Measurements from ENCODE around the gene ETF1. TPM values are rescaled to one million over a fixed set of nuclear protein-coding genes. Genes with fewer than 3 reads are reported as not detected.
A peak's percentile ranks its signal among the peaks of the same experiment; 100 is the strongest.

Gene ETF1
- total and polyA plus RNA-seq, 9 of the 15 experiments (the other 6 are each of a cell fraction or from before 2014, with no cell fraction given) = 53.7 to 209 (median 164) TPM

DNA sequence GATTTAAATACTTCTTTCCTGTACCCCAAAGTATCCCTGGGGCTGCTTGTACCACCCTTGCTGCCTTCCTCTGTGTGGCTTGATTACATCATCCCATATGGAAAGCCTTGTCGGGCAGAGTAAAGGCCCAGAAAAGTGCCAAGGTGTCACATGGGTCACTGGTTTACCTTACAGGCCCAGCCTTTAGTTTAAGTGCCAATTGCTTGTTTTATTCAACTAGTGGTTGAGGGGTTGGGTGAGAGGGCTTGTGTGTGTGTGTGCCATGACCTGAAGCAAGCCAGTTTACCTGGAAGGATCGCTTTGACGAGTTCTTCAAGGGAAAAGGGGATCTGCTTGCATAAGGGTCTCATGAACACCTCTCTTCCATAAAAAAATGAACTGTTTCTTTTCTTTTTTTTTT lies 39.9 kb upstream of the ETF1 start:
- DNase-seq (ENCODE audit: extremely low read depth in 1 of 4, low spot score in 3 of 4) (no peak), ATAC-seq (no peak), FAIRE-seq (no peak)
- Histone ChIP-seq H3K4me1 (replicated peaks in 1 of 2; ENCODE audit: control insufficient read depth in 2 of 2, insufficient read depth in 2 of 2, low read length in 2 of 2) (no peaks in the 10 kb centered on the region; a peak in 1 of 5 replicates), H4K20me1 (replicated peaks; ENCODE audit: control insufficient read depth, insufficient read depth, low read length) (no peaks in the 10 kb centered on the region), H3K27me3 (ENCODE audit: control insufficient read depth in 2 of 2, insufficient read depth in 2 of 2, low read length in 2 of 2) (peaks cover 0 to 7% of the 10 kb centered on the region in 2 experiments; a peak in 1 of 5 replicates), H3K9me3 (replicated peaks; ENCODE audit: control insufficient read depth, insufficient read depth, low read depth, low read length) (no peaks in the 10 kb centered on the region), H3K9me1 (ENCODE audit: control insufficient read depth, insufficient read depth, low read length) (no peaks in the 10 kb centered on the region), H3K4me2 (ENCODE audit: insufficient read depth, low read length) (no peak overlapping the region), H3K36me3 (ENCODE audit: control insufficient read depth, insufficient read depth, low read length) (no peaks in the 10 kb centered on the region), H3K4me3 (no peak overlapping the region), H2AFZ (ENCODE audit: low read depth, low read length) (no peak overlapping the region), H3K9ac (ENCODE audit: insufficient read depth in 1 of 2, low read depth in 2 of 2, low read length in 2 of 2) (no peak overlapping the region), H3K79me2 (ENCODE audit: control insufficient read depth, insufficient read depth, low read length) (no peaks in the 10 kb centered on the region), H3K27ac (ENCODE audit: extremely low read depth, low read depth, low read length) (no peak overlapping the region)
- TF ChIP-seq NRF1 (conservative IDR thresholded peaks at IDR 0.05 in 1 of 2, IDR thresholded peaks at IDR 0.05 in 1 of 2) = no peak
- no peak for TF ChIP-seq ZC3H11A (IDR thresholded peaks at IDR 0.05; ENCODE audit: low read depth, low read length)
- no peak for TF ChIP-seq ETV6 (IDR thresholded peaks at IDR 0.05; ENCODE audit: borderline replicate concordance in 1 of 2, low read depth in 2 of 2, low read length in 1 of 2)
- no peak for TF ChIP-seq ETV6 (CRISPR knock-in tag; IDR thresholded peaks at IDR 0.05; ENCODE audit: borderline replicate concordance)
- no peak for TF ChIP-seq TBL1XR1 (IDR thresholded peaks at IDR 0.05; ENCODE audit: low read length in 2 of 2)
- 0 out of 2 replicates have a peak, but pooled peaks have one; percentile 11 for TF ChIP-seq ATF3 (IDR thresholded peaks at IDR 0.05)
- TF ChIP-seq ATF3 (CRISPR knock-in tag; conservative IDR thresholded peaks at IDR 0.05) = no peak
- TF ChIP-seq ATF1 (CRISPR knock-in tag; IDR thresholded peaks at IDR 0.05) = no peak
- no peak for TF ChIP-seq ATF1 (tag; IDR thresholded peaks at IDR 0.05)
- BruUV-seq (replicated peaks) = no TSS peak
- intact Hi-C loops (cut with micrococcal nuclease) = no loop called here
- CTCF ChIA-PET (ENCODE audit: low intra/inter-chr PET ratio) = no interaction called here
- POLR2A ChIA-PET = interaction anchor here (0.6 kb wide), 1 partner anchor 24 kb away, joined by 3 read pairs; no protein-coding TSS in a partner anchor
- 42% methylated on average over 3 of the region's 3 CpGs for WGBS (ENCODE audit: insufficient coverage, low coverage, missing lambda C conversion rate)
- in situ Hi-C loops (cut with MboI) = loop anchor here (10.0 kb wide), 1 partner anchor 682 kb away; no protein-coding TSS in a partner anchor
